HL-60/S4 (cell line): Measurements from ENCODE around the gene PSMG3.

ENCODE experiments used
- in situ Hi-C: fragments of 300-500 bp; cut with MboI; formaldehyde crosslinking; loops from 2 replicates; pipeline ENCODE4 v1.14.3; 2022; ENCODE audit warnings: low sequenced_read_pairs

The PSMG3 gene

DNA sequence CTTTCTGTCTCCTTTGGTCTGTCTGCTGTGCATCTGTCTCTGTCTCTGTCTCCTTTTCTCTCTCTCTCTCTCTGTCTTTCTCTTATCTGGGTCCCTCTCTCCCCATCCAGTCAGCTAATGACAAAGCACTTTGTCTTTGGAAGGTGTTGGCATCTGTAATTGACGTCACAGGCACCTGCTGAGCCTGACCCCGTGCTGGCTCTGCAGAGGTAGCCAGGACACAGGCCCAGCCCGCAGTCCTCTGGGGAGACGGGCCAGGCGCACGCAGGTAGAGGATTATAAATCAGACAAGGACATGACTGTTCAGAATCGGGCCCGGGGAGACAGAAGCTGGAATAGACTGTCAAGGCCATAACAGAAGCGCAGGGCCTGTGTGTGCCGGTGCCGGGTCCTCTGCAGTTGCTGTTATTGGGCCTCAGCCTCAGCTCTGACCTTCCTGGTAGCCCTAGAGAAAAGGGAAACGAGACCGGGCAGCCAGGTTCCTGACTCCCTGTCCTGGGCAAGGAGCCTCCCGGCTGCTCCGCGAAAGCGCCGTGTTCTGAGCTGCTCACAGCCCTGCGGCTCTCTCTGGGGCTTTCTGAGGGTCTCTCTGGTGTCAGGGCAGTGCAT is 10.7 kb upstream of the PSMG3 start:
- in situ Hi-C loops, result no loop called here

DNA sequence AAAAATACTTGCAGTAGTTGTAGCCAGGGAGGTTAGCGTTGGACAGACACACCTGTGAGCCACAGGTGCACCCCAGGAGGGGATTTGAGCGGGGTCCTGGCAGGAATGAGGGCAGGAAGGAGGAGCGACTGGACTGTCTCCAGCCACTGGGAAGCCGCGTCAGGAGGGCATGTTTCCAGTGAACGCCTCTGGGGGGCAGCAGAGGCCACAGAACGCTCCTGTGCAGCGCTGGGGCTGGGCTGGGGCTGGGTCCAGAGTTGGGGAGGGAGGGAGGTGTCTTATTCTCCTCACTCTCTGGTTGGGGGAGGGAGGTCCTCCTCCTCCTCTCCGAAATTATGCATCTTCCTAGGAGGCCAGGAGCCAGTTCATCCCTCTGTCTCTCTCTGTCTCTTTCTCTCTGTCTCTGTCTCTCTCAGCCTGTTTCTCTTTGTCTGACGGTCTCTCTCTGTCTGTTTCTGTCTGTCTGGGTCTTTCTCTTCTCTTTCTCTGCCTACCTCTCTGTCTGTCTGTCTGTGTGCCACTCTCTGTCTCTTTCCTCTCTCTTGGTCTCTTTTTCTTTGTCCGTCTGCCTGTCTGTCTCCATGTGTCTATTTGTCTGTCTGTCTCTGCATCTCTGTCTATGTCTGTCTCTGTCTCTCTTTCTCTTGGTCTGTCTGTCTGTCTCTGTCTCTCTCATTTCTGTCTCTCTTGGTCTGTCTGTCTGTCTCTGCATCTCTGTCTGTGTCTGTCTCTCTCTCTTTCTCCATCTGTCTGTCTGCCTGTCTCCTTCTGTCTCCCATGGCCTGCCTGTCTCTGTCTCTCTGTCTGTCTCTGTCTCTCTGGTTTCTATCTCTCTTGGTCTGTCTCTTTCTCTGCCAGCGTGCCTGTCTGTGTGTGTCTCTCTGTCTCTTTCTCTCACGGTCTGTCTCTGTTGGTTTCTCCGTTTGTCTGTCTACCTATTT is 9.9 kb upstream of the PSMG3 start:
- in situ Hi-C loops, result no loop called here

DNA sequence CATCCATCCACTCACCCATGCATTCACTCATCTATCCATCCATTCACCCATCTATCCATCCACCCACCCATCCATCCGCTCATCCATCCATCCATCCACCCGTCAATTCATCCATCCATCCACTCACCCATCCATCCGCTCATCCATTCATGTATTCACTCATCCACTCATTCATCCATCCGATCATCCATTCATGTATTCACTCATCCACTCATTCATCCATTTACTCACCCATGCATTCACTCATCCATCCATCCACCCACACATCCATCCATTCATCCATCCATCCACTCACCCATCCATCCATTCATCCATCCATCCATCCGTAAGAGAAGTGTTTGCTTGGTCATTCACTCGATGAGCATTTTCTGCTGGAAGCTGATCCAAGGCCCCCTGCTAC is 8.7 kb upstream of the PSMG3 start:
- in situ Hi-C loops, result no loop called here

DNA sequence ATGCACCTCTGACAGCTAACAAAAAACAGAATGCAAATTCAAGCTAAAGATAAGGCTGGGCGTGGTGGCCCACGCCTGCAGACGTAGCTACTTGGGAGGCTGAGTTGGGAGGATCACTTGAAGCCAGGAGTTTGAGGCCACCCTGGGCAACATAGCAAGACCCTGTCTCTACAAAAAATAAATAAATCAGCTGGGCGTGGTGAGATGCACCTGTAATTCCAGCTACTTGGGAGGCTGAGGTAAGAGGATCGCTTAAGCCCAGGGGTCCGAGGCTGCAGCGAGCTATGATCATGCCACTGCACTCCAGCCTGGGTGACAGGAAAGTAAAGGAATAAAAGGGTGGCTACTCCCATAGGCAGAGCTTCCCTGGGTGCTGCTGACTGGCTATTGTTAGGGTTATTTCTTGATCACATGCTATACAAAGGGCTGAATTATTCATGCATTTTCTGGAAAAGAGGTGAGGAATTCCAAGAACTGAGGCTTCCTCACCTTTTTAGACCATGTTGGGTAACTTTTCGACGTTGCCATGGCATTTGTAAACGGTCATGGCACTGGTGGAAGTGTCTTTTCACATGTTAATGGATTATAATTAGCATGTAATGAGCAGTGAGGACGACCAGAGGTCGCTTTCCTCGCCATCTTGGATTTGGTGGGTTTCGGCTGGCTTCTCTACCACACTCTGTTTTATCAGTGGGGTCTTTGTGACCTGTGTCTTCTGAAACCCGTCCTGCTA is 6.9 kb upstream of the PSMG3 start:
- in situ Hi-C loops, result no loop called here

DNA sequence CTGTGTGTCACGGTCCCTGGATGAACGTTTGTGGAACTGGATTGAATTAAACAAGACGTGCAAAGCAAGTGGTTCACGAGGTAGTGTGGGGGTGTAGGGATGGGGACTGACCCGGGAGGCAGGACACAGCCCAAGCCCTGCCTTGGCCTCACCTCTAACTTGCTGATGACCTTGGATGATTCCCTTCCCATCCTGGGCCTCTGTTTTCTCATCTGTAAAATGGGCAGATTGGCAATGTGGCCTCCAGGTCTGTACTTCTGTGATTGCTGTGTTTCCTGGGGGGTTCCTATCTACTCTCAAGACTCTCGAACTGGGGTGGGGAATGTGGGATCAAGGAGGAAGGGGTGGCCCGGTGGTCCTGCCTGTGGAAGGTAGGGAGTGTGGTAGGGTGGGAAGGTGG is 6.0 kb upstream of the PSMG3 start:
- in situ Hi-C loops, result no loop called here

DNA sequence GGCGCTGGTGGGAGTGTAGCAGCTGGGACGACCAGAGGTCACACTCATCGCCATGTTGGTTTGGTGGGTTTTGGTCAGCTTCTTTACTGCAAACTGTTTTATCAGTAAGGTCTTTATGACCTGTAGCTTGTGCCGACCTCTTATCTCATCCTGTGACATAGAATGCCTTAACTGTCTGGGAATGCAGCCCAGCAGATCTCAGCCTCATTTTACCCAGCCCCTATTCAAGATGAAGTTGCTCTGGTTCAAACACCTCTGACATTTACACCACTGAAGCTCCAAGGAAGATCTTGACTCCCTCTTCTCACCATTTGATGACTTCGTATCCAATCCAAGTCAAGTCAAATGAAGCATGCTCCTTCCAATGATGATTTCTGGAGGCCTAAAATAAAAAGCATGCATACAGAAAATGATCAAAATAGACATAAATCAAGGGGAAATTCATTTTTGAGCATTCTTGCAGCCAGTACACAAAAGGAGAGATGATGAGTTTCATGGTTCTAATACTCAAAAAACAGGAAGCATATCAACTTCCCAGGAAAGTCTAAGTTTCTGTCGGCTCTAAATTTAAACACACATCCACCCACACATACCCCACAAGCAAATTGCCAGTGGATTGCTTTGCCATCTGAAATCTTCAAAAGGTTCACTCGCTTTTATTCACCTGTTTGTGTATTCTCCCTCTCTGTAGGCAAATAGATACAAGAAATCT is 2.4 kb upstream of the PSMG3 start:
- in situ Hi-C loops, result no loop called here

DNA sequence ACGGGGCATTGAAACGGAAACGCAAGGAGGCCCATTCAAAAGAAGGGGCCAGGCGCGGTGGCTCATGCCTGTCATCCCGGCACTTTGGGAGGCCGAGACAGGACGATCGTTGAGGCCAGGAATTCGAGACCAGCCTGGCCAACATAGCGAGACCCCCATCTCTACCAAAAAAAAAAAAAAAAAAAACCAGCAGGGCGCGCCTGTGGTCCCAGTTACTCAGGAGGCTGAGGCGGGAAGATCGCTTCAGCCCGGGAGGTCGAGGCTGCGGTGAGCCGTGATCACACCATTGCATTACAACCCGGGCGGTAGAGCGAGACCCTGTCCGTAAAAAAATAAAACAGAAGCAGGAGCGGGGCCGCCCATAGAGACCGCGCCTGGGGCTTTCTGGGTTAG is 396 bp downstream of the PSMG3 start:
- in situ Hi-C loops, result no loop called here

DNA sequence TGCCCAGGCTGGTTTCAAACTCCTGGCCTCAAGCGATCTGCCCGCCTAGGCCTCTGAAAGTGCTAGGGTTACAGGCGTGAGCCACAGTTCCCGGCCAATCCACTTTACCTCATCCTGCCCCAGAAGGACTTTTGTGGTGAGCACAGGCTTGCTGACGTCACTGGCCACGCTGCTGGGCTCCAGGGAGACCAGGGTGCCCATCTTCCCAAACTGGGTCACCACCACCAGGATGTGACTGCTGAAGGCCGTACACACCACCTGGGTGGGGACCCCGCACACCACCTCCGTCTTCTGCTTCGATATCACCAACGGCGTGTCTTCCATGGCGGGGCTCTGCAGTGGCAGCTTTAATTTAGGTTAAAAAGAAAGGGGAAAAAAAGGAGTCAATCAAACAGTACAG is 816 bp downstream of the PSMG3 start:
- in situ Hi-C loops, result no loop called here

DNA sequence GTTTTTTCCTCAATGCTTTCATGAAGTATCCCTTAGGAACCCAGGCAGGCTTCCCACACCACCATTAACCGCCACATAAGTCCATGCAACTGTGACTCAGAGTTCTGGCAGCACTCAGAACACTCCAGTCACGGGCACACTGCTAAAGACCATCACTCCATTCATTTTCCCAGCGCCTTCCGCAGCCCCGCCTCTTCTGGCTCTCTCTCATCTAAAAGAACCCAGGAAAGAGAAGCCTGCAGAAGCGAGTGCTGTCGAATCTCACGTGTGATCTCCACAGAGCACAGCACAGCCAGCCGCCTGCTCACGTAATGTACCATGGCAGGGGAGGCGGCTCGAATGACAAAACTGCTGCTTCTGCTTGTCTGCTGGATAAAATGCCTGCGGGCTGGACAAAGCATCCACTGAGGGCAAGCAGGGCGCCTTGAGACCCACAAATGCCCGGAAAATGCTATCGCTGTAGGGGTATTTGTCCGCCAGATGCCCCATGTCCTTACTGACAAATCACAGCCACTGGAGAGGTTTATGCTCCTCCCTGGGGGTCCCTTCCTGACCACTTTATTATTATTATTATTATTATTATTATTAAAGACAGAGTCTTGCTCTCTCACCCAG is 1.8 kb downstream of the PSMG3 start:
- in situ Hi-C loops, result no loop called here

DNA sequence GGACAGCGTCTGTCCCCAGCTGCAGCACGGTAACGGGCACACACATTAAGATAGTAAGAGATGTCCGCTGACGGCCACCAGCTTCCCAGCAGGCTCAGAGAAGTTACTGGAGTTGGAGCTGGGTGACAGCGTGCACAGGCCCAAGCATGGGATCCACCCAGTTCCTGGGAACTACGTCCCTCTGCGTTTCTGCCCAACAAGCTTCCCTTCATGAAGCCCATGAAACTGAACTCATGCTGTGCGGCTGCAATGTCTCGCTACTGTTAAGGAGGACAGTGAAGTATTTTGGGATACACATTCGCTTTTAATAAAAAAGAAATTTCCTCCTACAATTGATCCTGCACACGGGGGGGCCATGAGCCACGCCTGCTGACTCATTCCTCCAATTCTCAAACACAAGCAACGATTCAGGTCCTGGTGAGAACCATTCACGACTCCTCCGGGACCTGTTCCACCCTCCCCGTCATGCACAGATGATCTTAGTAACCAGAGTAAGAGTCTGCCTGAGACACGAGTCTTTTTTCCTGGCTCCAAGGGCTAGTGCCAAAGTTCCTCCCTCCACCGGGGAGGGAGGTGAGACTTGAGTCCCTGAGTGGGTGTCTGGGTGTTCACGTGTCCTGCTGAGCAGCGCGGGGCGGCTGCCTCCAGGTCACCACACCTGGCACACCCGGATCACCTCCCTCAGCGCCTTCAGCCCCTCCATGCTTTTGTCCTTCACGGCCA is 2.6 kb downstream of the PSMG3 start:
- in situ Hi-C loops, result no loop called here

DNA sequence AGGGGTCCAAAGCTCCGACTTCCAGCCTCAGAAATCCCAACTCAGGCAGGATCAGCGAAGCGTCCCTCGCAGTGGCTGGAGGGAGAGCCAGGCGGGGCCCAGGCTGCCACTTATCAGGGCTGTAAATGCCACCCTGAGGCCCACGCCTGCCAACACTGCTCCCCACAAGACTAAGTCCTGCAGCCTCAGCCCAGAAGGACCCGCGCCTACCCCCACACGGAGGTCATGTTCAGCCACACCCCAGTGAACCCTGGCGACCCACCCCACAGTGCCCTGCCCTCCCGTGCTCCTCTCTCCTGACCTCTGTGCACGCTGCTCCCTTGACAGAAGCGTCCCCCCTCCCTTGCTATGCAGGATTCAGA is 3.2 kb downstream of the PSMG3 start:
- in situ Hi-C loops, result no loop called here

DNA sequence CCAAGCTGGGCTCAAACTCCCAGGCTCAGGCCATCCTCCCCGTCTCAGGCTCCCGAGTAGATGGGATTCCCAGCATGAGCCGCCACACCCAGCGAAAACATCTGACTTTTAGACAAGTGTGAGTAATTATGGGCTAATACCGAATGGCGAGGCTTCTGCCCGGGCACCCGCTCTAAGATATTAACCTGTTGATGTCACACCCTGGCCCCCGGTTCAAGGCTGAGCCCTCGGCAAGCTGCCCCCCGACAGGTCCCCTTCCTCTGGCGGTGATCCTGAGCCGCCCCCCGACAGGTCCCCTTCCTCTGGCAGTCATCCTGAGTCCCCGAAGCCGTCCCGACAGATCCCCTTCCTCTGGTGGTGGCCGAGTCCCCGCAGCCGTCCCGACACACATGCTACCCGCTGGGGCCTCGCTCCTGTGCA is 5.2 kb downstream of the PSMG3 start:
- in situ Hi-C loops, result no loop called here

DNA sequence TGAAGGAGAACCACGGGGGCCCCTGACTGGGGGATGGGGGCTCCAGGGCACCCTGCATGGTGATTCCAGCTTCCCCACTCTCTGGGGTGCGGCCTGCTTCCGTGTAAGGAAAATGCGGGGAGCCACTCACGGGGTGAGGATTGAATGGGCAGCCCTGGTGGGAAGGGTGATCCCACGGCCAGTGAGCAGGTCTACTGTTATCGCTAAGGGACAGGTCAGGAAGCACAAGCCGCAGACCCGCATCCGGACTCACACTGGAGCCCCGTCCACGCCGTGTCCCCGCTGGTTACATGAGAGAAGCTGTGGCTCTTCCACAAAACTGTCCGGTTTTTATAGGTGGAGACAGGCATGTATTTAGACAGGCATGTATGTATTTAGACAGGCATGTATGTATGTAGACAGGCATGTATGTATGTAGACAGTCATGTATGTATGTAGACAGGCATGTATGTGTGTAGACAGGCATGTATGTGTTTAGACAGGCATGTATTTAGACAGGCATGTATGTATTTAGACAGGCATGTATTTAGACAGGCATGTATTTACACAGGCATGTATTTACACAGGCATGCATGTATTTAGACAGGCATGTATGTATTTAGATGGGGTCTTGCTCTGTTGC is 5.7 kb downstream of the PSMG3 start:
- in situ Hi-C loops, result no loop called here

DNA sequence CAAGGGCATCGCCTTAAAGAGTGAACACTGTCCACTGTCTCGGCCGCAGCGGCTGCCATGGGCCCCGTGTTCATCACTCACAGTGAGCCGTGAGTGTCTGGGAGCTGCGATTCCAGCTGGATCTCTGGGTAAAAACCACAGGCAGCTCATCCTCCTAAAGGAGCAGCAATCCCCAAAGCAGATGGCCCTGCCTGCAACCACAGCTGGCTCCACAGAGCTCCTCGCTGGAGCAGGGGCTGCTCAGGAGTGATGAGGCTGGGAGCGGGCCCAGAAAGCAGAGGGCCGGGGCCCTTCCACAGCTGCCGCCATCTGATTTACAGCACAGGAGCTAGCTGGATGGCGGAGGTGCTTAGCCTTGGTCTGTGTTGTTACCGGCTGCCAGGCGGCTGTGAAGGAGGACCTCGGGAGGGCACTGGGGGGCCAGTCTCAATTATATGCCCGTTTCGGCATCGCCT is 7.2 kb downstream of the PSMG3 start:
- in situ Hi-C loops, result no loop called here

DNA sequence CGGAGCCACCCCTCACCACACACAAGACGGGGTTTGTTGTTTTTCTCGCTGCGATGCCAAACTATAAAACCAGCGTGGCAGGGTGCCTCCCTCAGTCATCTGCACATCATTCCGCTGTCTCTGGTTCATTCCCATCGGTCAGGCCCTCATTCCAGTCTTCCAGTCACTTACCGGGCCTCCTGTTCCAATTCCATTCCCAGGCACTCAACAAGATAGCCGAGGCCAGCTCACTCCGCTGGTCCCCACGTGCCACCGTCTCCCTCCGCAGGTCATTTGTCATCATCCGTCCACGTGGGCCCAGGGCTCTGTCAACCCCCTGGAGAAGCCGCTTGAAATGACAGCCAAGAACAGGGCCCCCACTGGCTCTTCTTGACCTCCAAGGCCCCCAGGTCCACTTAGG is 7.7 kb downstream of the PSMG3 start:
- in situ Hi-C loops, result no loop called here

DNA sequence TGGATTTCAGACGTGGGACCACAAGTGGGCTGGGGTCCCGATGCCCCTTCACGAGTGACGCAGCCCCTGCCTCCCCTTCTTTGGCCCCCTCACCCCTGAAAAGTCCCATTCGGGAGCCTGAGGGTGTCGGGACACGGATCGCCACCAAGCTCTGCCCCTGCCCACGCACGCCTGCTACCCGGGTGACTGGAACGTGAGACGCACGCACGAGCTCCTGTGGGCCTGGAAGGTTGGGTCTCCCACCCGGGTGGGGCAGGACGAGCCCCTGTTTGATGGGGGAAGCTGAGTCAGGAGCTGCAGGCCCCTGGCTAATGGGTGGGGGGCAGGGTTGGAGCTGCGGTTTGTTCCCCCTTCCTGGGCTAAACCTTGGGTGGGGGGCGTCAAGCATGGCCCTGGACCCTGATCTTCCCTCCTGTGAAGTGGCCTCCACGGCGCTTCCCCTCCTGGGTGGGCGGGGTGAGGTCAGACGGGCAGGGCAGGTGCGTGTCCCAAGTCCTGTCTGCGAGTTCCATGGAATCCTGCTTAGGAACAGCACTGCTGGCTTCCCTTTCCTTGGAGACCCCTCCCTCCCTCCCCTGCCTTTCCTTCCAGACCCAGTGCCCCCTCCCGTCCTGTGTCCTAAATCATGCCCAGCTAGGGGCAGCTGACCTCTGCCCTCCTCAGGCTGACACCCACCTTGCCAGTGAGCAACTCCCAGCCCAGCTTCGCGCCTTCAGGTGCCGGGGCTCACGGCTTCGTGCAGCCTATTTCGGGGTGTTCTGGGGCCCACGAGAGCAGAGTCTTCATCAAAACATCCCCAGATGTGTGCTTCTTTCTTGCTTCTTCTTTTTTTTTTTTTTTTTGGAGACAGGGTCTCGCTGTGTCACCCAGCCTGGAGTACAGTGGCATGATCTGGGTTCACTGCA is 8.5 kb downstream of the PSMG3 start:
- in situ Hi-C loops, result no loop called here

DNA sequence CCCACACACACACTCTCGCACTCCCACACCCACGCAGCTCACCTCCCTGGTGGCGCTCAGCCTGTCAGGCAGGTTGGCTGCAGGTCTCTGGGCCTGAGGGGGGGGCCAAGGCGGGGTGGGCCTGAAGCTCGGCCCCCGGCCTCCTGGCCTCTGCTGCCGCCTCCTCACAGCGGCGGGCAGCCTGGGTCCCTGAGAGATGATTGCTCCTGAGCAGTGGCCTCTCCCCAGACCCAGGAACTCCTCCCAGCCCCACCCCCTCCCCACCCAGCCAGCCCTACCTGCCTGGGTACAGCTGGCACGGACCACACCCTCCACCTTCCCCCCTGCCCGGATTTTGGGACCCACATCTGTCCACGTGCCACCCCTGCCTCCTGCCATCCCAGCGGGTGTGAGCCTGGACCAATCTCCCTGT is 9.2 kb downstream of the PSMG3 start:
- in situ Hi-C loops, result no loop called here
